Measurements from ENCODE around the gene IRF7.

The IRF7 gene

DNA sequence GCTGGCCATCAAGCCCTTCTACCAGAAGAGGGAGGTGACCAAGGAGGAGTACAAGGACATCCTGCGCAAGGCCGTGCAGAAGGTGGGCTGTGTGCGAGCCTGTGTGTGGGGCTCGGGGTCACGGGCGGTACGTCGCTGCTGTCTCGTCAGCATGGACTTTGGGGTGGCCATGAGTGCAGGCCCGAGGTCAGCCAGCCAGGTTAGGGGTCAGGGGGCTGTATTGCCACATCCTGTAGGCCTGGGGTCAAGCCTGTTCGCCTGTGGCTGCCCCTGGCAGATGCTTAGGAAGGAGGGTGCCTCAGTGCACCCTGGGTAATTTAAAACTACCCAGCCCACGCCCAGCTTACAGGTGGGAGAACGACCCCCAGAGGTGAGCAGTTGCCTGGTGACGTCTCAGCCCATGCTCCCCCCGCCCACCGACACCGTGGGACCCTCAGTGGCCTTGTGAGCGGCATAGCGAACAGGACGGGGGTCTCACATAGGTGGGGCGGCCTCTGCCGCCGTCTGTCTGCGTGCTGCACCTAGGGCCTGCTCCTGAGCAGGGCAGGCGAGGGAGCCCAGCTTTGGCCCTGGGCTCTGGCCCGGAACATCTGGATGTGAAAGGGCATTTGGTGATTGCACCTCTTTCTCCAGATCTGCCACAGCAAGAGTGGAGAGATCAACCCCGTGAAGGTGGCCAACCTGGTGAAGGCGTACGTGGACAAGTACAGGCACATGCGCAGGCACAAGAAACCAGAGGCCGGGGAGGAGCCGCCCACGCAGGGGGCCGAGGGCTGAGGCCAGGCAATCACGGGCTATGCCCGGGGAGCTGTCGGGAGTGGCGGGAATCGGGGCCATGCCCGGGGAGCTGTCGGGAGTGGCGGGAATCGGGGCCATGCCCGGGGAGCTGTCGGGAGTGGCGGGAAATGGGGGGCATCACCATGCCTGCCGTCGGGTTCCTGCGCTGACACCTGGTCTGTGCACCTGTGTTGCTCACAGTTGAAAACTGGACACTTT, 4.5 kb downstream of the IRF7 start:
- Histone ChIP-seq H3K27ac (ENCODE audit: low read length) (no peak overlapping the region), H3K4me1 (ENCODE audit: control insufficient read depth, low read depth, low read length) (no peaks in the 10 kb centered on the region), H3K9me3 (ENCODE audit: control insufficient read depth, low read depth, low read length) (no peaks in the 10 kb centered on the region), H3K27me3 (ENCODE audit: control insufficient read depth, insufficient read depth, low read length) (no peaks in the 10 kb centered on the region), H3K4me3 (ENCODE audit: low read length) (no peak overlapping the region), H3K36me3 (ENCODE audit: control insufficient read depth, low read depth, low read length) (peaks cover 49% of the 10 kb centered on the region), H3K9ac (ENCODE audit: low read length) (no peak overlapping the region)

DNA sequence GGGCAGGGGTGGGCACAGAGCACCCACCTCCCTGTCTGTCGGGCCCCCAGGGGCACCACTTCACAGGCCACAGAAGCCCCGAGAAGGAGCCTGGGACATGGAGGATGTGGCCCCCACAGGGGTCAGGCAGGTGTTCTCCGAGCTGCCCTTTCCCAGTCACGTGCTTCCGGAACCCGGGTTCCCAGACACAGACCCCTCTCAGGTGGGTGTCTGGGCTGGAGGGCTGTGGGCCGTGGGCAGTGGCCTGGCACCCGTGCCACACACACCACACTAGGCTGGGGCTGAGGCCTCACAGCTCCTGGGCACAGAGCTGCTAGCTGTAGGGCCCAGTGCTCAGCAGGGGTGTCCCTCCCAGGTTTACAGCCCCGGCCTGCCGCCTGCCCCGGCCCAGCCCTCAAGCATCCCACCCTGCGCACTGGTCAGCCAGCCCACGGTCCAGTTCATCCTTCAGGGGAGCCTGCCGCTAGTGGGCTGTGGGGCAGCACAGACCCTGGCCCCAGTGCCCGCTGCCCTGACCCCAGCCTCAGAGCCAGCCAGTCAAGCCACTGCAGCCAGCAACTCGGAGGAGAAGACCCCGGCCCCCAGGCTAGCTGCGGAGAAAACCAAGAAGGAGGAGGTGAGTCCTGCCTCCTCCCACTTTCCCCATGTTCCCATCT, 5.5 kb downstream of the IRF7 start:
- Histone ChIP-seq H3K9me3 (ENCODE audit: control insufficient read depth, low read depth, low read length) (no peaks in the 10 kb centered on the region), H3K36me3 (ENCODE audit: control insufficient read depth, low read depth, low read length) (peaks cover 59% of the 10 kb centered on the region), H3K4me1 (ENCODE audit: control insufficient read depth, low read depth, low read length) (no peaks in the 10 kb centered on the region), H3K27me3 (ENCODE audit: control insufficient read depth, insufficient read depth, low read length) (no peaks in the 10 kb centered on the region), H3K27ac (ENCODE audit: low read length) (no peak overlapping the region), H3K9ac (ENCODE audit: low read length) (no peak overlapping the region), H3K4me3 (ENCODE audit: low read length) (no peak overlapping the region)

DNA sequence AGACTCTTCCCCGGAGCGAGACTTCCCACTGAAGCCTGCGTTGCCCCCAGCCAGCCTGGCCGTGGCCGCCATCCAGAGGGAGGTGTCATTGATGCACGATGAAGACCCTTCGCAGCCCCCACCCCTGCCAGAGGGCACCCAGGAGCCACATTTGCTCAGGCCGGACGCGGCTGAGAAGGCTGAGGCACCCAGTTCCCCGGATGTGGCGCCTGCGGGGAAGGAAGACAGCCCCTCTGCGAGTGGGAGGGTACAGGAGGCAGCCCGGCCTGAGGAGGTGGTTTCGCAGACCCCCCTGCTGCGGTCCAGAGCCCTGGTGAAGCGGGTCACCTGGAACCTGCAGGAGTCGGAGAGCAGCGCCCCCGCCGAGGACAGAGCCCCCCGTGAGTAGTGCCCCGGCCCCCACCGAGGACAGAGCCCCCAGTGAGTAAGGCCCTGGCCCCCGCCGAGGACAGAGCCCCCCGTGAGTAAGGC, 6.4 kb downstream of the IRF7 start:
- Histone ChIP-seq H3K27me3 (ENCODE audit: control insufficient read depth, insufficient read depth, low read length) (no peaks in the 10 kb centered on the region), H3K9me3 (ENCODE audit: control insufficient read depth, low read depth, low read length) (no peaks in the 10 kb centered on the region), H3K4me3 (ENCODE audit: low read length) (no peak overlapping the region), H3K9ac (ENCODE audit: low read length) (no peak overlapping the region), H3K36me3 (ENCODE audit: control insufficient read depth, low read depth, low read length) (peaks cover 68% of the 10 kb centered on the region), H3K4me1 (ENCODE audit: control insufficient read depth, low read depth, low read length) (no peaks in the 10 kb centered on the region), H3K27ac (ENCODE audit: low read length) (no peak overlapping the region)

DNA sequence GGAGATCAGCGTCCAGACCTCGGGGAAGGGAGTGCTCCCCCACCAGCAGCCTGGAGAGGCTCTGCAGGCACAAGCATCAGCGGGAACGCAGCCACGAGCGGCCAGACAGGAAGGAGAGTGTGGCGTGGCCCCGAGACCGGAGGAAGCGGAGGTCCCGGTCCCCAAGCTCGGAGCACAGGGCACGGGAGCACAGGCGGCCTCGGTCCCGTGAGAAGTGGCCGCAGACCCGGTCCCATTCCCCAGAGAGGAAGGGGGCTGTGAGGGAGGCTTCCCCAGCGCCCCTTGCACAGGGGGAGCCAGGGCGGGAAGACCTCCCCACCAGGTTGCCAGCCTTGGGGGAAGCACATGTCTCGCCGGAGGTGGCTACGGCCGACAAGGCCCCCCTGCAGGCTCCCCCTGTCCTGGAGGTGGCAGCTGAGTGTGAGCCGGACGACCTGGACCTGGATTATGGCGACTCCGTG, 6.9 kb downstream of the IRF7 start:
- Histone ChIP-seq H3K27me3 (ENCODE audit: control insufficient read depth, insufficient read depth, low read length) (no peaks in the 10 kb centered on the region), H3K4me1 (ENCODE audit: control insufficient read depth, low read depth, low read length) (no peaks in the 10 kb centered on the region), H3K9me3 (ENCODE audit: control insufficient read depth, low read depth, low read length) (no peaks in the 10 kb centered on the region), H3K9ac (ENCODE audit: low read length) (no peak overlapping the region), H3K27ac (ENCODE audit: low read length) (no peak overlapping the region), H3K4me3 (ENCODE audit: low read length) (no peak overlapping the region), H3K36me3 (ENCODE audit: control insufficient read depth, low read depth, low read length) (peaks cover 74% of the 10 kb centered on the region)

DNA sequence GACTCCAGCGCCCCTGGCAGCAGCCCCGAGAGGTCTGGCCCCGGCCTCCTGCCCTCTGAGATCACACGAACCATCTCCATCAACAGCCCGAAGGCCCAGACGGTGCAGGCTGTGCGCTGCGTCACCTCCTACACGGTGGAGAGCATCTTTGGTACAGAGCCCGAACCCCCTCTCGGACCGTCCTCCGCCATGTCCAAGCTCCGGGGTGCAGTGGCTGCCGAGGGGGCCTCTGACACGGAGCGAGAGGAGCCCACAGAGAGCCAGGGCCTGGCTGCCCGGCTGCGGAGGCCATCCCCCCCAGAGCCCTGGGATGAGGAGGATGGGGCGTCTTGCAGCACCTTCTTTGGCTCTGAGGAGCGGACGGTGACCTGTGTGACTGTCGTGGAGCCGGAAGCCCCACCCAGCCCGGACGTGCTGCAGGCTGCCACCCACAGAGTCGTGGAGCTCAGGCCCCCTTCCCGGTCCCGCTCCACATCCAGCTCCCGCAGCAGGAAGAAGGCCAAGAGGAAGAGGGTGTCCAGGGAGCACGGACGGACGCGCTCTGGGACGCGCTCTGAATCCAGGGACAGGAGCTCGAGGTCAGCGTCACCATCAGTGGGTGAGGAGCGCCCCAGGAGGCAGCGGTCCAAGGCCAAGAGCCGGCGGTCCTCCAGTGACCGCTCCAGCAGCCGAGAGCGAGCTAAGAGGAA, 7.6 kb downstream of the IRF7 start:
- no peaks in the 10 kb centered on the region for H3K9me3 ChIP-seq (ENCODE audit: control insufficient read depth, low read depth, low read length)
- H3K27me3 ChIP-seq (ENCODE audit: control insufficient read depth, insufficient read depth, low read length) = no peaks in the 10 kb centered on the region
- H3K9ac ChIP-seq (ENCODE audit: low read length) = no peak overlapping the region
- H3K4me3 ChIP-seq (ENCODE audit: low read length) = no peak overlapping the region
- H3K27ac ChIP-seq (ENCODE audit: low read length) = no peak overlapping the region
- H3K36me3 ChIP-seq (ENCODE audit: control insufficient read depth, low read depth, low read length) = peaks cover 79% of the 10 kb centered on the region
- no peaks in the 10 kb centered on the region for H3K4me1 ChIP-seq (ENCODE audit: control insufficient read depth, low read depth, low read length)

DNA sequence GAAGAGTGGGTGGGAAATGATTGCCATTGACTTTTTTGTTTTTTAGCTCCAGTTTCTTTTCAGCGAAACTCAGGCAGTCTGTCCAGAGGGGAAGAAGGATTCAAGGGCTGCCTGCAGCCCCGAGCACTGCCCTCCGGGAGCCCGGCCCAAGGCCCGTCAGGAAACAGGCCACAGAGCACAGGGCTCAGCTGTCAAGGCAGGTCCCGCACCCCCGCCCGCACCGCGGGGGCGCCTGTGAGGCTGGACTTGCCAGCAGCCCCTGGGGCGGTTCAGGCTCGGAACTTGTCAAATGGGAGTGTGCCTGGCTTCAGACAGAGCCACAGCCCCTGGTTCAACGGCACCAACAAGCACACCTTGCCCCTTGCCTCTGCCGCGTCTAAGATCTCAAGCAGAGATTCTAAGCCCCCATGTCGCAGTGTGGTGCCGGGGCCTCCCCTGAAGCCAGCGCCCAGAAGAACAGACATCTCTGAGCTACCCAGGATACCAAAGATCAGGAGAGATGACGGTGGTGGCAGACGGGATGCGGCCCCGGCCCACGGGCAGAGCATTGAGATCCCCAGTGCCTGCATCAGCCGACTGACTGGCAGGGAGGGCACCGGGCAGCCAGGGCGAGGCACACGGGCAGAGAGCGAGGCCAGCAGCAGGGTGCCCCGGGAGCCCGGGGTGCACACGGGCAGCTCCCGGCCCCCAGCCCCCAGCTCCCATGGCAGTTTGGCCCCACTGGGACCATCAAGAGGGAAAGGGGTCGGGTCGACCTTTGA, 8.6 kb downstream of the IRF7 start:
- Histone ChIP-seq H3K27me3 (ENCODE audit: control insufficient read depth, insufficient read depth, low read length) (no peaks in the 10 kb centered on the region), H3K4me3 (ENCODE audit: low read length) (no peak overlapping the region), H3K9ac (ENCODE audit: low read length) (no peak overlapping the region), H3K9me3 (ENCODE audit: control insufficient read depth, low read depth, low read length) (no peaks in the 10 kb centered on the region), H3K36me3 (ENCODE audit: control insufficient read depth, low read depth, low read length) (peaks cover 80% of the 10 kb centered on the region), H3K27ac (ENCODE audit: low read length) (no peak overlapping the region), H3K4me1 (ENCODE audit: control insufficient read depth, low read depth, low read length) (no peaks in the 10 kb centered on the region)

DNA sequence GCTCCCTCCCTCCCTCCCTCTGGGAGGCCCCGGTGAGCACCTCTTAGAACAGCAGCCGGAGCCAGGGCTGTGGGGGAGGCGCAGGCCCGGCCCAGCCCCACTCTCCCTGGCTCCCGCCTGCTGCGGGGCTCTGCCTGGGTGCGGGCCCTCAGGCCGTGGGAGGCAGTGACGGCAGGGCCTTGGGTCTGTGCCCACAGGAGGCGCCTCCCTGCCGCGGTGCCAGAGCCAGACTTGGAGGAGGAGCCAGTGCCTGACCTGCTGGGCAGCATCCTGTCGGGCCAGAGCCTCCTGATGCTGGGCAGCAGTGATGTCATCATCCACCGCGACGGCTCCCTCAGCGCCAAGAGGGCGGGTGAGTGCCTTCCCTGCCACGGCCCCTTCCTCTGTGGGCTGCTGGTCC, 9.5 kb downstream of the IRF7 start:
- no peaks in the 10 kb centered on the region for H3K4me1 ChIP-seq (ENCODE audit: control insufficient read depth, low read depth, low read length)
- no peak overlapping the region for H3K9ac ChIP-seq (ENCODE audit: low read length)
- no peak overlapping the region for H3K27ac ChIP-seq (ENCODE audit: low read length)
- no peak overlapping the region for H3K4me3 ChIP-seq (ENCODE audit: low read length)
- H3K9me3 ChIP-seq (ENCODE audit: control insufficient read depth, low read depth, low read length) = no peaks in the 10 kb centered on the region
- no peaks in the 10 kb centered on the region for H3K27me3 ChIP-seq (ENCODE audit: control insufficient read depth, insufficient read depth, low read length)
- H3K36me3 ChIP-seq (ENCODE audit: control insufficient read depth, low read depth, low read length) = peaks cover 87% of the 10 kb centered on the region

DNA sequence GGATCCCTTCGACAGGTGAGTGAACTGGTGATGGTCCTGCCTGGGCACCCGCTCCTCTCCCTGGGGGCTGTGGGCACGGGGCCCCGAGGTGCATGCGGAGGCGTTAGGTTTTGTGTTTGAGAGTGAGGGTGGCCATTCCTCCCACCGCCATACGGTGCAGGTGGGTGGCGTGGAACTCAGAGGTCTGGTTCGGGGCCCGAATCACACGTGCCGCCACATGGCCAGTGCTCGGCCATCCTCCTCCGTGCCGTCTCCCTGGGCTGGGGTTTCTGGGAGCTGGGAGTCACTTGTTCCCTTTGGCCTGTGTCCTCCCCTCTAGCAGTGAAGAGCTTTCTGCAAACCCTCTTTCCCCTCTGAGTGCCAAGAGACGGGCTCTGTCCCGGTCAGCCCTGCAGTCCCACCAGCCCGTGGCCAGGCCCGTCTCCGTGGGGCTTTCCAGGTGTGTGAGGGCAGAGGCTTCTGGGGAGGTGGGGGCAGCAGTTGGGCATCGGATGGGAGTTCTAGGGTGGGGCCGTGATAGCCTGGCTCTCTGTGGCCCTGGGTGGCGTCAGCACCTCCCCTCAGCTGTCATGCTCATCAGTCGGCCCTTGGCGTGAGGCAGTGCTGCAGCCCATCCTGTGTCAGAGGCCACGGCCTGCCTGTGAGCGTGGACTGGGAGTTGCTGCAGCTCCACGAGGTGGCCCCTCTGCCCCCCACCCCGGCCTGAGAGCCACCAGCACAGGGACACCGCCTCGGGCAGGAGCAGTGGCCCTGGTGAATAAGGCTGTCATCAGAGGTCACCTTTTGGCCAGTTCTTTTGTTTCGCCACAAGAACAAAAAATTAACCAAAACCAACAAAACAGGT, 10.2 kb downstream of the IRF7 start:
- no peak overlapping the region for H3K27ac ChIP-seq (ENCODE audit: low read length)
- peaks cover 85% of the 10 kb centered on the region for H3K36me3 ChIP-seq (ENCODE audit: control insufficient read depth, low read depth, low read length)

DNA sequence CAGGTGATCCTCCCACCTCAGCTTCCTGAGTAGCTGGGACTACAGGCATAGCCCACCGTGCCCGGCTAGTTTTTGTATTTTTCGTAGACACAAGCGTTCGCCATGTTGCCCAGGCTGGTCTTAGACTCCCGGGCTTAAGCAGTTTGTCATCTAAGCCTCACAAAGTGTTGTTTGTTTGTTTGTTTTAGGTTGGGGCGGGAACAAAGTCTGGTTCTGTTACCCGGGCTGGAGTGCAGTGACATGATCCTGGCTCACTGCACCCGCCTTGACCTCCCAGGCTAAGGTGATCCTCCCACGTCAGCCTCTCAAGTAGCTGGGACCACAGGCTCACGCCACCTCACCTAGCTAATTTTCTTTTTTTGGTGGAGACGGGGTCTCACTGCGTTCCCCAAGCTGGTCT, 12.6 kb downstream of the IRF7 start:
- H3K4me3 ChIP-seq (ENCODE audit: low read length) = no peak overlapping the region
- H3K9me3 ChIP-seq (ENCODE audit: control insufficient read depth, low read depth, low read length) = no peaks in the 10 kb centered on the region
- no peak overlapping the region for H3K9ac ChIP-seq (ENCODE audit: low read length)
- no peak overlapping the region for H3K27ac ChIP-seq (ENCODE audit: low read length)
- H3K4me1 ChIP-seq (ENCODE audit: control insufficient read depth, low read depth, low read length) = no peaks in the 10 kb centered on the region
- H3K27me3 ChIP-seq (ENCODE audit: control insufficient read depth, insufficient read depth, low read length) = no peaks in the 10 kb centered on the region
- peaks cover 83% of the 10 kb centered on the region for H3K36me3 ChIP-seq (ENCODE audit: control insufficient read depth, low read depth, low read length)

More for the DNA sequence above, 10.2 kb downstream of the IRF7 start:
- Histone ChIP-seq H3K9me3 (ENCODE audit: control insufficient read depth, low read depth, low read length) (no peaks in the 10 kb centered on the region), H3K27me3 (ENCODE audit: control insufficient read depth, insufficient read depth, low read length) (no peaks in the 10 kb centered on the region), H3K9ac (ENCODE audit: low read length) (no peak overlapping the region), H3K4me3 (ENCODE audit: low read length) (no peak overlapping the region), H3K4me1 (ENCODE audit: control insufficient read depth, low read depth, low read length) (no peaks in the 10 kb centered on the region)

DNA sequence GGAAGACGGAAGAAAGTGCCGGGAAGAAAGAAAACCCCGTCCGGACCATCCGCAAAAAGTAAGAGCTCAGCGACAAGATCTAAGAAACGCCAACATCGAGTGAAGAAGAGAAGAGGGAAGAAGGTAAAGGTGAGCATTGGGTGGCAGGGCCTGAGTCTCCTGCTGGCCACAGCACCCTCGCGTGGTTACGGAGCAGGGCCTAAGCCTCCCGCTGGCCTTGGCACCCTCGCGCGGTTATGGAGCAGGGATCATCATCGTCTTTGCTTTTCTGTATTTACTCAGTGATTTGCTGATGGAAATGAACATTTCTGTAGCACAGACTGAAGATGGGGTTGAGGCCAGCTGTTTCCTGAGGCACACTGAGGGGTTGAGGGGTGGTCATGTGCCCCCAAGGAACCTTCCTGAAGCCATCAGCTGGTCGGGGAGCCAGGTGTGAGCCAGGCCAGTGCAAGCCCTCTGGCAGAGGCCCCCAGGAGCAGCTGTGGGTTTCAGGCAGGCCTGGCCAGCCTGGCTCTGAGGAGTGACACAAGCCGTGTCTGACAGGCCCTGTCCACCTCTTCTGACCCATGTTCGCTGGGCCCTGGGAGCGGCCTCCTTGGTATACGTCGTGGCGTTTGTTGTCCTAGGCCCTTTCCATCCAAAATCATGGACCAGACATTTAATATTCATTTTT, 14.0 kb downstream of the IRF7 start:
- Histone ChIP-seq H3K9ac (ENCODE audit: low read length) (no peak overlapping the region), H3K36me3 (ENCODE audit: control insufficient read depth, low read depth, low read length) (peaks cover 69% of the 10 kb centered on the region), H3K9me3 (ENCODE audit: control insufficient read depth, low read depth, low read length) (no peaks in the 10 kb centered on the region)

More for the DNA sequence above, 14.0 kb downstream of the IRF7 start:
- H3K27ac ChIP-seq (ENCODE audit: low read length) = no peak overlapping the region
- no peaks in the 10 kb centered on the region for H3K4me1 ChIP-seq (ENCODE audit: control insufficient read depth, low read depth, low read length)
- H3K27me3 ChIP-seq (ENCODE audit: control insufficient read depth, insufficient read depth, low read length) = no peaks in the 10 kb centered on the region
- H3K4me3 ChIP-seq (ENCODE audit: low read length) = no peak overlapping the region
